CD4-positive, alpha-beta T cell (primary cell): ENCODE data around the gene HLF. TPM values are rescaled to one million over a fixed set of nuclear protein-coding genes. Genes with fewer than 3 reads are reported as not detected.

Experiments used
- ATAC-seq: fragments of 200-7000 bp; cut with Tn5 transposase; one replicate; pipeline ENCODE4 v1.10.0; 2022; ENCODE audit warnings: mild to moderate bottlenecking; ENCODE audit not compliant: poor library complexity
- CTCF ChIA-PET: fragments of 350-600 bp; sonication (Branson Sonifier 250); formaldehyde crosslinking; loops from one replicate; lab custom pipeline; 2021; ENCODE audit warnings: antibody characterized with exemption, inconsistent platforms; lab: Charles Lee
- POLR2A ChIA-PET: fragments of 350-600 bp; sonication (Branson Sonifier 250); formaldehyde crosslinking; loops from one replicate; lab custom pipeline; 2021; ENCODE audit warnings: antibody characterized with exemption, inconsistent platforms; lab: Charles Lee
- DNase-seq, 14 experiments: peaks; one replicate each; pipeline ENCODE4 v3.0.0-alpha.2; 2013 to 2020; ENCODE audit warnings: mixed read lengths in 2 of 14
- H3K27ac ChIP-seq, 2 donors: one replicate each; pipeline versions ENCODE4 v1.5.1 to v1.7.0; 2013; ENCODE audit warnings: low read length in 2 of 2, low read depth in 1 of 2, mild to moderate bottlenecking in 1 of 2
- H3K27me3 ChIP-seq, 2 experiments: 1 replicate in 1 of 2; 2 replicates in 1 of 2; pipeline versions ENCODE4 v1.6.1 to v1.7.0; 2013; ENCODE audit warnings: low read length in 2 of 2, control low read depth in 1 of 2, mild to moderate bottlenecking in 1 of 2, moderate library complexity in 1 of 2; ENCODE audit not compliant: insufficient read depth in 2 of 2, control insufficient read depth in 1 of 2
- H3K36me3 ChIP-seq: one replicate; pipeline ENCODE4 v1.6.1; 2013; ENCODE audit warnings: low read length, control low read depth; ENCODE audit not compliant: insufficient read depth
- H3K4me1 ChIP-seq: one replicate; pipeline ENCODE4 v1.6.1; 2013; ENCODE audit warnings: low read length, control low read depth; ENCODE audit not compliant: insufficient read depth
- H3K4me3 ChIP-seq: one replicate; pipeline ENCODE4 v1.5.1; 2013; ENCODE audit warnings: mild to moderate bottlenecking, low read length, moderate library complexity
- H3K9me3 ChIP-seq, 2 experiments: 1 replicate in 1 of 2; 2 replicates in 1 of 2; pipeline versions ENCODE4 v1.6.1 to v1.7.0; 2013; ENCODE audit warnings: low read length in 2 of 2, mild to moderate bottlenecking in 2 of 2, control low read depth in 1 of 2, moderate library complexity in 1 of 2; ENCODE audit not compliant: control insufficient read depth in 1 of 2, insufficient read depth in 1 of 2
- H3K27ac Mint-ChIP-seq: one replicate; pipeline ENCODE4 v1.8.0; 2020; ENCODE audit warnings: mixed read lengths
- H3K27me3 Mint-ChIP-seq: one replicate; pipeline ENCODE4 v1.8.0; 2021; ENCODE audit warnings: mixed read lengths
- H3K36me3 Mint-ChIP-seq: one replicate; pipeline ENCODE4 v1.8.0; 2021; ENCODE audit warnings: low read depth, mixed read lengths
- H3K4me1 Mint-ChIP-seq: one replicate; pipeline ENCODE4 v1.8.0; 2021; ENCODE audit warnings: low read depth, mixed read lengths
- H3K4me3 Mint-ChIP-seq: one replicate; pipeline ENCODE4 v1.8.0; 2020; ENCODE audit warnings: mild to moderate bottlenecking, mixed read lengths
- H3K9me3 Mint-ChIP-seq: one replicate; pipeline ENCODE4 v1.8.0; 2020; ENCODE audit warnings: mixed read lengths
- CTCF ChIP-seq: fragments of 200-600 bp; IDR thresholded peaks from one replicate; pipeline ENCODE4 v1.8.0; 2022; ENCODE audit warnings: antibody characterized with exemption, mild to moderate bottlenecking
- intact Hi-C, 2 experiments: fragments of 100-400 bp; cut with DNase I in 1 of 2; cut with micrococcal nuclease in 1 of 2; formaldehyde crosslinking; loops; one replicate each; pipeline versions ENCODE4 v1.15.1 to v1.9.0; 2023 to 2025; cut with DNase I, micrococcal nuclease
- total RNA-seq, 174 experiments: library from RNA in 2 of 174; stranded (reverse) in 2 of 174; gene quantifications; one replicate each; pipeline ENCODE4 v1.2.3 and lab custom pipeline; 2021 to 2026

HLF gene
- total RNA-seq, 2 experiments from 2014 or later = 4.3 to 4.9 TPM

- H3K4me3 Mint-ChIP-seq = no peak overlapping the region
- H3K4me3 ChIP-seq = no peak overlapping the region
- TF ChIP-seq CTCF = no peak
- H3K27ac ChIP-seq = no peak overlapping the region
- peaks cover 67% of the 10 kb centered on the region for H3K27me3 Mint-ChIP-seq
- H3K4me1 Mint-ChIP-seq = no peaks in the 10 kb centered on the region
- no peaks in the 10 kb centered on the region for H3K27me3 ChIP-seq
- ChIA-PET POLR2A (interaction anchor here (1.3 kb wide), 1 partner anchor 17 kb away, joined by 3 read pairs; the partner anchor contains the start of gene HLF), CTCF (no interaction called here)
- DNase-seq (no peak), ATAC-seq (no peak)
- intact Hi-C loops = no loop called here
- H3K4me1 ChIP-seq = no peaks in the 10 kb centered on the region
- no peaks in the 10 kb centered on the region for H3K36me3 Mint-ChIP-seq
- no peaks in the 10 kb centered on the region for H3K36me3 ChIP-seq
- no peaks in the 10 kb centered on the region for H3K9me3 ChIP-seq
- H3K9me3 Mint-ChIP-seq = no peaks in the 10 kb centered on the region
- no peak overlapping the region for H3K27ac Mint-ChIP-seq
These were observed 16.7 kb upstream of the HLF start for GRCh38 chr17:55248077-55248476.

- intact Hi-C loops = no loop called here
- no peaks in the 10 kb centered on the region for H3K9me3 ChIP-seq
- ChIA-PET POLR2A (no interaction called here), CTCF (no interaction called here)
- H3K36me3 Mint-ChIP-seq = no peaks in the 10 kb centered on the region
- no peaks in the 10 kb centered on the region for H3K4me1 Mint-ChIP-seq
- no peak for TF ChIP-seq CTCF
- no peaks in the 10 kb centered on the region for H3K36me3 ChIP-seq
- H3K27me3 Mint-ChIP-seq = peaks cover 59% of the 10 kb centered on the region
- H3K4me3 Mint-ChIP-seq = no peak overlapping the region
- ATAC-seq = no peak
- no peak overlapping the region for H3K4me3 ChIP-seq
- no peak overlapping the region for H3K27ac ChIP-seq
- DNase-seq = no peak
- H3K9me3 Mint-ChIP-seq = no peaks in the 10 kb centered on the region
- H3K27ac Mint-ChIP-seq = no peak overlapping the region
- no peaks in the 10 kb centered on the region for H3K4me1 ChIP-seq
- H3K27me3 ChIP-seq = no peaks in the 10 kb centered on the region
These were observed 14.9 kb upstream of the HLF start for GRCh38 chr17:55249861-55250260.

DNA sequence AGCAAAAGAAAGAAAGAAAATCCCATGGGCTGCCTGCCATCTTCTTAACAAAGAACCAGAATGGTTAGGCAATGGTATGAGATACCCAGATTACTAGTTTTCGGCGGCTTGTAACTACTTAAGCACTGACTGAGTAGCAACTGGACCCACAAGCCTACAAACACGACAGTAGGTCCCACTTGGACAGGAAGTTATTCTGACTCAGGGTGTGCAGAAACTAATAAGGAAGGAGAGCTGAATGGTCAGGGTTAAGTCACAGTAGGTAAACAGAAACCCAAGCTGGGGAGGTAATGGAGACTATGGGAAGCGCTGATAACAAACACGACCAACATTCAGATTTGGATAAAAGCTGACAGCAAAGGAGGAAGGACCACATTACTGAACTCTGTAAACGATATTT, 10.4 kb upstream of the HLF start:
- TF ChIP-seq CTCF = no peak
- ATAC-seq = no peak

More for the DNA sequence above, 10.4 kb upstream of the HLF start:
- H3K36me3 ChIP-seq = no peaks in the 10 kb centered on the region
- no peak overlapping the region for H3K27ac ChIP-seq
- Mint-ChIP-seq H3K27me3 (peaks cover 52% of the 10 kb centered on the region), H3K36me3 (no peaks in the 10 kb centered on the region), H3K27ac (no peak overlapping the region), H3K9me3 (no peaks in the 10 kb centered on the region), H3K4me1 (no peaks in the 10 kb centered on the region), H3K4me3 (no peak overlapping the region)
- no peak for DNase-seq
- no peaks in the 10 kb centered on the region for H3K4me1 ChIP-seq
- ChIA-PET POLR2A (no interaction called here), CTCF (interaction anchor here (0.8 kb wide), 1 partner anchor 8 kb away, joined by 3 read pairs; no protein-coding TSS in a partner anchor)
- H3K9me3 ChIP-seq = no peaks in the 10 kb centered on the region
- intact Hi-C loops = no loop called here
- H3K4me3 ChIP-seq = no peak overlapping the region
- H3K27me3 ChIP-seq = peaks cover 0 to 3% of the 10 kb centered on the region in 2 experiments
